Stimulated activated CD4-positive, alpha-beta T cell treated with anti-CD3 and anti-CD28 coated beads, Interleukin-15, amount 100 ng/mL, for 24 hours (primary cell): ENCODE measurements around the gene TMEM232.
"Not testable (repeated sequence)": the region's sequence is repeated elsewhere in the genome, so short reads cannot be mapped to it uniquely, and the experiment has no call there.

Source experiments
- DNase-seq: peaks from one replicate; pipeline ENCODE4 v3.0.0-alpha.2; 2020

The TMEM232 gene

DNA sequence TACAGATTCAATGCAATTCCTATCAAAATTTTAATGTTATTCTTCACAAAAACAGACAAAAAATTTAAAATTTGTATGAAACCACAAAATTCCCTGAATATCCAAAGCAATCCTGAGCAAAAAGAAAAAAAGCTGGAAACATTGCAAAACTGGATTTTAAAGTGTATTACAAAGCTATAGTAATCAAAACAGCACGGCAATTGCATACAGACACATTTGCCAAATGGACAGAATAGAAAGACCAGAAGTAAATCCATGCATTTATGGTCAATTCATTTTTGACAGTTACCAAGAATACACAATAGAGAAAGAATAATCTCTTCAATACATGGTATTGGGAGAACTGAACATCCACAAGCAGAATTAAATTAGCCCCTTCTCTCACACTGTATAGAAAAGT is 110.5 kb downstream of the TMEM232 start:
- DNase-seq = no peak

DNA sequence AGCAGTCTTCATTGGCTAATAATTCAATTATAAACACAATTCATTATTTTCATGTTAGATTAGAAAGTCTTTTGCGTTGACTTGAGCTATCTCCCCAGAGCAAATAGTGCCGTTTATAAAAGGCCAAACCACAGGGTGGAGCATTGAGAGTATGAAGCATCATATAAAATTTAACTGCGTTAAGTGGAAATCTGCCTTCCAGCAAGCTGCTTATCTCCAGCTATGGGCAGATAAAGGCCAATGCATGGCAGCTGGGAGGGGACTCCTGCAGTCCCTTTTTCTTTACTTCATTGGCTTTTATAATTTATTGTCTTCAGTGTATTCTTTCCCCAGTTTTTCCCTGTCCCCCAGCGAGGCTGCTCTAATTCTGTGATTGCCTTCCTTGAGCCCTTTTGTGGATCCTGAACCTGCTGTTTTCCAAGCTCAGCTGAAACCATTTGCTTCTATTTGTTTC is 113.7 kb downstream of the TMEM232 start:
- no peak for DNase-seq

DNA sequence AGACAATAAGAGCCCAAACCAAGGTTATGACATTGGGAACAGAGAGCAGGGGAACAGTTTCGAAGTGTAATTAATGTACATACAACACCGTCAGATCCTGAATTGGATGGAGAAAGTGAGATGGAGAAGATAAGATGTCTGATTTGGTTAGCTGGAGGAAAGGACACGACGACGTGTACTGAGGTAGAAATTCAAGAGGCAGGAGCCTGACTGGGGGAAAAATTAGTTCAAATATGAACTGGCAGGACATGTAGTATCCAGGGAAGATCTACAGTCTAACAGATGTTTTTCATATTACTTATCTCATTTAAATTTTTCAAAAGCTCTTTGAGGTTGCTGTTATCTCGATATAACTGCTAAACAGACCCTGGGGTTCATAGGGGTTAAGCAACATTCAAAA is 114.7 kb downstream of the TMEM232 start:
- no peak for DNase-seq

DNA sequence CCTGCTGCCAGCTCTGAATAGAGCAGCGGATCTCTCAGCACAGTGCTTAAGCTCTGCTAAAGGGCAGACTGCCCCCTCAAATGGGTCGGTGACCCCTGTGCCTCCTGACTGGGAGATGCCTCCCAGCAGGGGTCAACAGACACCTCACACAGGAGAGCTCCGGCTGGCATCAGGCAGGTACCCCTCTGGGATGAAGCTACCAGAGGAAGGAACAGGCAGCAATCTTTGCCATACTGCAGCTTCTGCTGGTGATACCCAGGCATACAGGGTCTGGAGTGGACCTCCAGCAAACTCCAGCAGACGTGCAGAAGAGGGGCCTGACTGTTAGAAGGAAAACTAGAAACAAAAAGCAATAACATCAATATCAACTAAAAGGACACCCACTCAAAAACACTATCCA is 131.6 kb downstream of the TMEM232 start:
- DNase-seq = no peak

DNA sequence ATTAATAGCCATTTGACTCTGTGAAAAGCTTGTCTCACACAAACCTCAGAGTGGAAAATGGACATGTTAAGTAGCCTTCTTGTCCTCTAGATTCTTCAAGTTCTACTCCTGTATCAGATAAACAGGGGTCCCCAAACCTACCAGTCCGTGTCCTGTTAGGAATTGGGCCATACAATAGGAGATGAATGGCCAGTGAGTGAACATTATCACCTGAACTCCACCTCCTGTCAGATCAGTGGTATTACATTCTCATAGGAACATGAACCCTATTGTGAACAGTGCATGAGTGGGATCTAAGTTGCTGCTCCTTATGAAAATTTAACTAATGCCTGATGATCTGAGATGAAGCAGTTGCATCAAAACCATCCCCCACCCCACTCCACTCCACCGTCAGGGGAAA is 136.3 kb downstream of the TMEM232 start:
- DNase-seq = no peak

DNA sequence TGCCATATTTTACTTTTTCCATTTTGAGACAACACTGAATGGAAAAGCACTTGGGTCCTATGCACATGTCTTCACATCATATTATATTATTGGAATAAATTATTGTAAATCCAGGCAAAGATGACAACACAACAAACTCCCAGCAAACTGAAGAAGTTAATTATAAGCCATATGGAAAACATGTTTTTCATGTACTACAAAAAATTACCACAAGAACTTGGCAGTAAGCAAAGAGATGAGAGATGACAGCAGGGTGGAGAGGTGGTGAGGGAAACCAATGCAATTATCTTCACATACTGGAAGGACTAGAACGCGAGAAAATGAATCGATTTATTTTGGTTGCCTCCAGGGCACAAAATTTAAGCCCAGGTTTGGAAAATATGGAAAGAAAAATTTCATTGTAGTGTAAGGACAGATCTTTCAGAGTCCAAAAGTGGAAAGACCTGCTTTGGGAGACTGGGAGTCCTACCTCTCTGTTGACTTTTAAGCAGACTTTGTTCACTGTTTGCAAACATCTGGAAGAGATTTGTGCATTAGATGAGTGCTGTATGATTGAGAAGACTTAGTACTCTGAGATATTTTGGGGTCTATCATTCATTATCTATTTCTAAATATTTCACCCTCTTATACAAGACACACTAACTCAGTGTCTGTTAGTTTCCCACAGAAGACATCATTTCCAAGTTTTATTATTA is 138.0 kb downstream of the TMEM232 start:
- DNase-seq = no peak

DNA sequence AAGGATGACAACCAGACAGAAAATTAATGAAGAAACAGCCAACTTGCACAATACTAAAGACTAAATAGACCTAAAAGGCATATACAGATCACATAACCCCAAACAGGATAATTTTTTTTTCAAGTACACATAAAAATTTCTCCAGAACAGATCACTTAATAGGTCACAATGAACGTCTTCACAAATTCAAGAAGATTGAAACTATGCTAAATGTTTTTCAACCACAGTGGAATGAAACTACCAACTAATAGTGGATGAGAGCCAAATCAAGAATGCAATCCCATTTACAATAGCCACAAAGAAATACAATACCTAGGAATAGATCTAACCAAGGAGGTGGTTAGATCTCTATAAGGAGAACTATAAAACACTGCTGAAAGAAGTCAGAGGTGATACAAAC is 145.8 kb downstream of the TMEM232 start:
- DNase-seq = no peak

DNA sequence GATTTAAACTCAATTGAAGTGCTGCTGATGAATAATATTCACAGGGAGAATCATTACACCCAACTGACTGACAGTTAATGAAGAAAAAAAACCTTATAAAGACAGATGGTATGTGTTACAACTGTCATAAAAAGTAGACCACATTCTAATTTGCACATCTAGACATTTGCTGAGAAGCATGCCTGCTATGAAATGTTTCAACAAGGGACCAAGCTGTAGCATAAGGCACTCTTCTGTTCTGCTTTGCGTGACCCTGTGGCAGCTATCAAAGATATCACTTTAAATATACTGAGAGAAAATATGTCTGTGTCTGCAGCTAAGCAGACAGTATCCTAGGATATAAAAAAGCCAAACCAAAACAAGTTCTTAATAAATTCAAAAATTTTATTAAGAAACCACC is 153.7 kb downstream of the TMEM232 start:
- DNase-seq = no peak

DNA sequence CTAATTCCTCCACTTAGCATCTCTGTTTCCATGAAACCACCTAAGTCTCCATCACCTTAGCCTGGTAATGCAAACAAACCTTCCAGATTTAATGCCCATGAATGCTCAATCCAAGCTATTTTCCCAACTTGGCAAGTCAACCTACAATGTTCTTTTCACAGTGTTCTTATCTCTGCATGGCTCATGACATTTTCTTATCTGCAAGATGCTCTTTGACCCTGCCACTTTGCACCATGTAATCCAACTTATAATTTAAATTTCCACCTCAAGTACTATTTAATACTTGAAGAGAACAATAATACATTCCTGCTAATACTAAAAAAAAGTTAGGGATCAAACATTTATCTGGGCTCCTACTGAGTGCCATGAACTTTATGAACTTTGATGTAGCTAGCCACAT is 164.3 kb downstream of the TMEM232 start:
- DNase-seq = no peak

DNA sequence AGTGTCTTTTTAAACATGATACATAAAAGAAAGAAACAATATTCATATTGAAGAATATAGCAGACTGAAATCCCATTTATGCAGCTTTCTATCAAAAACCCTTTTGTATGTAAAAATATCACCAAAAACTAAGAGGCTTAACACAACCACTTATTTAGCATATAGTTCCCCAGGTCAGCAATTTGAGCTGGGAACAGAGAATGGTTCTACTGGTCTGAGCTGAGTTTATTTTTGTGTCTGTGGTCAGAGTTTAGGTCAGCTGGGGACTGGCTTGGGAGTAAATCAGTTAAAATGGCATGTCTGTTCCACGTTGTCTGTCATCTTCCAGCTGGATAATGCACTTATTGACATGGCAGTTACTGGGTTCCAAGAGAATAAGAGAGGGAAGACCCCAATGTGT is 165.0 kb downstream of the TMEM232 start:
- no peak for DNase-seq

DNA sequence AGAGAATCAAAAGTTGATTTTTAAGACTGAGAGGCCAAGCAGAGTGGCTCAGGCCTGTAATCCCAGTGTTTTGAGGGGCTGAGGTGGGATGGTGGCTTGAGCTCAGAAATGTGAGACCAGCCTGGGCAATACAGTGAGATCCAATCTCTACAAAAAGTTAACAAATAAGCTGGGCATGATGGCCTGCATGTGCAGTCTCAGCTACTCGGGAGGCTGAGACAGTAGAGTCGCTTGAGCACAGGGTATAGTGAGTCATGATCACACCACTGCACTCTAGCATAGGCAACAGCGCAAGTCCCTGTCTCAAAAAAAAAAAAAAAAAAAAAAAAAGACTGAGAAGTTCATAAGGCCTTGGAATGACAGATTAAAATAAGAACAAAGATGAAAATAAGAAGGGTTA is 177.2 kb downstream of the TMEM232 start:
- DNase-seq = no peak

DNA sequence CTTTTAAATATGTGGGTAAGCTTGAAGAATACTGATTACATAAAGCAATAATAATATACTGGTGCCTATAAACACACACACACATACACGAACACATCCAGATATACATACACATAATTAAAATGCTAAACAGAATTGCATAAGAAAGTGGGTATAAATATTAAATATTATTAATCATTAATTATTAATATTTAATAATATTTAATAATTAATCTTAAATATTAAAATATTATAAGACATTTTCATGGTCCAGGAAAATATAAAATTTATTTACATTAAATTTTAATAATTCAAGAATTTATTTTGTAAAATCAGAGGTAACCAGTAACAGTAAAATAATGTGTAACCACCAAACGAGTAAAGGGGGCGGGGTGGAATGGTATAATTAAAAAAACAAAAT is 178.3 kb downstream of the TMEM232 start:
- DNase-seq = no peak

DNA sequence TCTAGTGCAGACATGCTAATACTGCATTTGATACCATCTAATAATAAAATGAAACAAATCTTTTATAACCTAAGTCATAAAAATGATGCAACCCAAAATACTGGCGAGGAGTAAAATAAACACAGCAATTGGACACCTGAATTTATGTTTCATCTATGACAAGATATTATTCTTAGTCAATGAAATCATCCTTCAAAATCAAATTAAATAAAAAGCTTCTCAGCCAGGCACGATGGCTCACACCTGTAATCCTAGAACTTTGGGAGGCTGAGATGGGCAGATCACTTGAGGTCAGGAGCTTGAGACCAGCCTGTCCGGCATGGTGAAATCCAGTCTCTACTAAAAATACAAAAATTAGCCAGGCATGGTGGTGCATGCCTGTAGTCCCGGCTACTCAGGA is 179.0 kb downstream of the TMEM232 start:
- DNase-seq = no peak

DNA sequence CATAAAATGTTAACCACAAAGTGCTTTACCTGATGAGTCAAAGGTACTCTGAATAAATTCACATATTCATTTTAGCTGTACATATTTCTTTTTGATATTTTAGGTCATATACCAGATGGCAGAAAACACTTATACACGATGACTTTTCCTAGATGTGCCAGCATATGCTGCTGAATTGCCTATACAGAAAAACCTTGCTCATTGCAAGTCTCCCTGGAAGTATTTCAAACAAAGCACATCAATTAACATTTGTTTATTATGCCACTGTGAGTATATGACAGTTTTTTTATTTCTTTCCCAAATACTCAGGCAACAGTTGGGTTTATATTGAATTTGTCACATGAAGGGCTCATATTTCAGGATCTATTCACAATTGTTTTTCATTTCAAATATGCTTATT is 180.8 kb downstream of the TMEM232 start:
- no peak for DNase-seq

DNA sequence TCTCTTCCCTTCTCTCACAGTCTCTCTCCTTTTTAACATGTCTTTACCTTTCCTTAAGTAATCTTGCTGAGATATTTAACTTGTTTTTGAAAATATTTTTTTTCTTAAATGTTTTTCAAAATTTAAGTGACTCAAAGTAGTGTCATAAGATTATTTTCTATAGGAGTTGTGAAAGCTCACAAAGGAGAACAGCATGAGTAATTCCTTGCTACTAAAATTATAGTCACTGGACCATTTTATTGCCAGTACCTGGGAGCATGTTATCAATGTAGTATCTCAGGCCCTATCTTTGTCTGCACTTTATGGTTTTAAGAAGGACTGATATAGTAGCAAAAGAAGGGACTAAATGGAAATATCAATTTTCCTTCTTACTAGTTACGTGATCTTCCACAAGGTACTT is 181.9 kb downstream of the TMEM232 start:
- no peak for DNase-seq

DNA sequence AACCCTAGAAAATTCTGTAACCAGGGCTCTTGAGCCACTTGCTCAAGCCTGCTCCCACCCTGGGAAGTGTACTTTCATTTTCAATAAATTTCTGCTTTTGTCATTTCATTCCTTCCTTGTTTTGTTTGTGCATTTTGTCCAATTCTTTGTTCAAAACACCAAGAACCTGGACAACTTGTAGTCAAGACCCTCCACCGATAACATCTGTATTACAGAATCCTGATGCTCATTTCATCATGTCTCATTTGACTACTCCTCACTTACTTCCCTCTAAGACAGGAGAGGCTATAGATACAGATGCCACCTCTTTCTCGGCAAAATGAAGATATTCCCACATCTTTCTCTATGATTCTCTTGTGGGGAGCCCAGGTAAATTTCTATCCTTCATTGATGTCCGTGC is 183.5 kb downstream of the TMEM232 start:
- DNase-seq = no peak

DNA sequence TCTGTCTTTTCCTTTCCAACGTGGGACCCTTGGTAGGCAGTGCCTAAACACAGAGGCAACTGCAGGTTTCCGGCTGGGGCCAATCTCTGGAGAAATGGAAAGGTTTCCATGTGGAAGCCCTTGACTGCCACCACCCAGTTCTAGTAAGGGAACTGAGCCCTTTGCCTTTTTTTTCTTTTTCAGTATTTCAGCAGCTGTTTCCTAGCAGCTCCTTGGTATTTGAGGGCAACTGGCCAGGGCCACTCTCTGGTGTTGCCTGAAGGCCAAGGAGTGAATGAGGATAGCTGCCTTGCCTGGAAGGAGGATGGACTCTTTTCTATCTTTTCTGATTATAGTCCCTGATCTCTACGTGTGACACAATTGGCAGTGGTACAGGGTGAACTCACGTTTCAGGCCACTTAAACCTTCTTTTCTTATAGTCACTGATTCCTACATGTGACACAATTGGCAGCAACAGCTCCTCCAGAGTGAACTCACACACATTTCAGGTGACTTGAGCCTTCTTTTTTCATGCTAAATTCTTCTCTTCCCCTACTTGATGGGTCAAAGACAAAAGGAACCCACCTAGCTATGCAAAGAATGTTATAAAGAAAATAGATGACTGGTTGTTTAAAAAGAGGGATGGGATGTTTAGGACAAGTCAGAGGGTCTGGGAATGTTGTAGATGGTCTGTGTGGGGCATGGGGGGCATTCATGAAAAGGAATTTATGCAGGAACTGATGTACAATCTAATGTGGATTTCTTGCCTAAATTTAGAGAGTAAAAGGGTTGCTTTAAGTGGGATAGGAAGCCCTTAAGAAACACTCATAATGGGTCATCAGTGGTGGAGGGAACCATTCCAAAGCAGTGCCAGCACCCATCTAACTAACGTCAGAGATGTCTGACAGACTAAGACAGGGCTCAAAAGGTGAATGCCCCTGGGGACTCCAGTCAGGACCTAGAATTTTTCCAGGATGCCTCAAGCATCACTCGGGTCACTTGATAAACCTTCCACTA is 190.1 kb downstream of the TMEM232 start:
- DNase-seq = no peak

DNA sequence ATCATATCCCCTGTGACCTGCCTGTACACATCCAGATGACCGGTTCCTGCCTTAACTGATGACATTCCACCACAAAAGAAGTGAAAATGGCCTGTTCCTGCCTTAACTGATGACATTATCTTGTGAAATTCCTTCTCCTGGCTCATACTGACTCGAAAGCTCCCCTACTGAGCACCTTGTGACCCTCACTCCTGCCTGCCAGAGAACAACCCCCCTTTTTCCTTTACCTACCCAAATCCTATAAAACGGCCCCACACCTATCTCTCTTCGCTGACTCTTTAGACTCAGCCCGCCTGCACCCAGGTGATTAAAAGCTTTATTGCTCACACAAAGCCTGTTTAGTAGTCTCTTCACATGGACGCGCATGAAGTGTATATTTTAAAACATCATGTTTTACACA is 191.3 kb downstream of the TMEM232 start:
- DNase-seq = not testable (repeated sequence)

DNA sequence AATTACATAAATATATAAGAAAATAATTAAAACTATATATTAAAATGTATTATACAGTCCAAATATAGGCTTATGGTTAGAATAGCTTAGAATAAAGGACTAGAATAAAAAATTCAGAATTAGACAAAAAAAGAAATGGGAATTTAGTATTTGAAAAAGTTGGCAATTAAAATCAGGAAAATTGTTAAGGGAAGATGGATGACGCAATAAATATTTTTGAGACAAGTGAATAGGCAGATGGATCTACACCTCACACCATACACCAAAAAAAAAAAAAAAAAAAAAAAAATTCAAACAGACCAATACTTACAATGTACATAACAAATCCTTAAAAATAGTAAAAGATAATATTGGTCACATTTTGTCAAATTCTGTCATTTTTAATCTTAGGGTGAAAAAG is 200.7 kb downstream of the TMEM232 start:
- DNase-seq = no peak

DNA sequence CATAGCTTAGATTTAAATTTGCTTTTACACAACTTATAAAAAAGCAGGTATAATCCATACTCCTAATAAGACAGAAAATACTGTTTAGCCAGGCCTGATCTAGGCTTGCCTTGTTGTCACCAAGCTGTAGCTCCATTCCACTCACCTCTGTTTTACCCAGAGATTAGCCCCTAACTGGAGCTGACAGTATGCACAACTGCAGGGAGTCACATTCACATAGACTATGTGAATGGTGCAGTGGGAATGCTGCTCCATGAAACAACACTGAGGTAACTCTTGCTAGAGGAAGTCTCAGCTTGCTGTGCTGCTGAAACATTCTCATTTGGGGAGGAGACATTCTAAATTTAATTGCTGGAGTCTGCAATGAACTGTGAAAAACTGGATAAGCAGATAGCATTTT is 209.1 kb downstream of the TMEM232 start:
- no peak for DNase-seq

DNA sequence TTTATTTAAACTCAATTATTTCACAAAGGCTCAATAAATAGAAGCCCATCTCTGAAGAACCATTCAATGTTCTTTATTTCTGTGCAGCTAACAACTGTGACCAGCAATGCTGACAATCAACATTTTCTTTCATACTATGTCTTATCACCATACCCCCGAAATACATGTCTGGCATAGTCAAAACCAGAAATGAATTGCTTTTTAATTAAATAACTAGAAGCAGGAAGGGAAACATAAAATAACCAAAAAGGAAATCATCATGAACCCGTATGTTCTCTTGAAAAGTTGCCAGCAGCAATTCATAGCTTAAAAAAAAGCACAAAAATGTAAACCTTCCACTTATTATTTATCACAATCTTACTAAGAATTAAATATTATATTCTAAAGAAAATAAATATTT is 212.4 kb downstream of the TMEM232 start:
- DNase-seq = no peak

DNA sequence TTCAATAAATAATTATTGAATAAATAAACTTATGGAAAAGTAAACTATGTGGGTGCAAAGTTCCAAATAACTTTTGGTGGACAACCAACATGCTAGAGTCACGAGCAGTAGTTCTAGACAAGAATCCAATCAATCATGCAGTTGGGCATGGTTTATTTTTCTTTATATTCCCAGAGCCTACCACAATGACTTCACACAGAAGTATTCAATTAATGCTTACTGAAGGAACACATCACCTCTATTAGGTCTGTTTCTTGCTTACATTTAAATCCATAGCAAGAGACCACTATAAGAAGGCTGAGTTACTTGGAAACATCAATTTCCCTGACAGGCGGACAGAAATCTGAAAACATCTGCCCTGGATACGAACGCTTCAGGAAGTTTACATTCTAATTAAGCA is 214.2 kb downstream of the TMEM232 start:
- no peak for DNase-seq

DNA sequence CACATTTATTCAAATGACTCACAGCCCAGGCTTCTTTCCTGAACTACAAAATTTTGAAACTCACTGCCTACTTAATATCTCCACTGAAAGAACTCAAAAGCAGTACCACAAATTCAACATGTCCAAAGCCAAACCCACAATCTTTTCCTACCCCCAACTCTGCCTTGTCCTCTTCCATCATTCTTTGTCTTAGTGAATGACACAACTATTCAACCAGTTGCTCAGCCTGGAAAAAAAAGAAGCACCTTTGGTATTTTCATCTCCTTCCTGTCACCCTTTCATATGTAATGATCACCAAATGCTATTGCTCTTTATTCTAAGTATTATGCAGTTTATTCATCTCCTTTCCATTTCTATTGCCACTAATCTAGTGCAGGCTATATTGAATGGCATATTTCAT is 216.3 kb downstream of the TMEM232 start:
- DNase-seq = no peak

DNA sequence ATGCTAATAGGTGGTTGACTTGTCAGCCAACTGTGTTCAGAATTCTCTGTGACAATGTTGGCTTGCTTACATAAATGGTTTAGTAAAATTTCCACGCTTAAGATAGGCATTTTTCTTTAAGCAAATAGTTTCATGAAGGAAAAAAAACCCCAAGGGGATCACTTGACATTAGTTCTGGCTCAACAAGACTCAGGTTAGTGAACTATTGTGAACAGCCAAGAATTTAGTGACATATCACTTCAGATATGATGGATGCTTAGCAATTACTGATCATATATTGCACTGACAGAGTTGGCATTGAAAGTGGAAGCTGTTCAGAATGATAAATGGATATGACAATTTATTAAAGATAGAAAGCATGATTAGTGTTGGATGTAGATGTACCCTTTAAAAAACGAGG is 218.5 kb downstream of the TMEM232 start:
- DNase-seq = no peak
